Measurements from ENCODE around the gene ANKRD10.
"Not testable (repeated sequence)": the region's sequence is repeated elsewhere in the genome, so short reads cannot be mapped to it uniquely, and the experiment has no call there.

Gene ANKRD10

DNA sequence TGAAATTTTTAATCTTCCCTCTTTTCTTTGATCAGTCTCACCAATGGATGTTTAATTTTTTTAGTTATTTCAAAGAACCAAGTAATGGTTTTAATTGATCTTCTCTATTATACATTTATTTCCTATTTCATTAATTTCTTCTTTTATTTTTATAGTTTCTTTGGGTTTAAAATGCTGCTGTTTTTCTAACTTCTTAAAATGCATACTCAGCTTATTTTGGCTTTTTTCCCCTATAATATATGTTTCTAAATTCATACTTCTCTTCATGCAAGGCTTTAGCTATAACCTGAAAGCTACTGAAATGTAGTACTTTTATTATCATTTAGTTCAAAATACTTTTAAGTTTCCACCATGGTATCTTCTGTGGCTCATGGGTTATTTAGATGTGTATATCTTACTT is 53.9 kb downstream of the ANKRD10 start:
- no peak for DNase-seq

DNA sequence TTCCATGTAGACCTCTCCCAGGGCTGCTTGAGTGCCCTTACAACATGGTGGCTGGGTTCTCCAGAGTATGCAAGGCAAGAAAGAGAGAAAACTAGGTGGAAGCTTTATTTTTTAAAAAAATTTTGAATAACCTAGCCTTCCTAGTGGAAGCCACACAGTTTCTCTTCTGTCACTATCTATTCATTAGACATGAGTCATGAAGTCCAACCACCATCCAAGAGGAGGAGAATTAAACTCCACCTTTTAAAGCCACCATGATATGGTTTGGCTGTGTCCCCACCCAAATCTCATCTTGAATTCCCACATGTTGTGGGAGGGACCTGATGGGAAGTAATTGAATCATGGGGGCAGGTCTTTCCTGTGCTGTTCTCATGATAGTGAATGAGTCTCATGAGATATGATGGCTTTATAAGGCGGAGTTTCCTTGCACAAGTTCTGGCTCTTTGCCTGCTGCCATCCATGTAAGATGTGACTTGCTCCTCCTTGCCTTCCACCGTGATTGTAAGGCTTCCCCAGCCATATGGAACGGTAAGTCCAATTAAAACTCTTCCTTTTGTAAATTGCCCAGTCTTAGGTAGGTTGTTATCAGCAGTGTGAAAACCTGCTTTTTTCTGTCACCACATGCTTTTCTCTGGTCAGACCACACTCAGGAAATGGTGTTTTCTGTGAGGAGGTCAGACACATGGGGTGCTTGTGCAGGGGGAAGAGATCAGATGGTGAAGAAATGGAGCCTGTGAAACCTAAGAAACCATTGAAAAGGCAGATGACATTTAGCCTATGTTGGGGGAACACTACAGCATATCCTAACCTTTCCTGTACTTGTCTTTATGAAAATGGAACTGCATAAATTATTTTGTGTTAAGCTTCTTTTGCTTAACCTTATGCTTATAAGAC is 57.7 kb downstream of the ANKRD10 start:
- DNase-seq = no peak

DNA sequence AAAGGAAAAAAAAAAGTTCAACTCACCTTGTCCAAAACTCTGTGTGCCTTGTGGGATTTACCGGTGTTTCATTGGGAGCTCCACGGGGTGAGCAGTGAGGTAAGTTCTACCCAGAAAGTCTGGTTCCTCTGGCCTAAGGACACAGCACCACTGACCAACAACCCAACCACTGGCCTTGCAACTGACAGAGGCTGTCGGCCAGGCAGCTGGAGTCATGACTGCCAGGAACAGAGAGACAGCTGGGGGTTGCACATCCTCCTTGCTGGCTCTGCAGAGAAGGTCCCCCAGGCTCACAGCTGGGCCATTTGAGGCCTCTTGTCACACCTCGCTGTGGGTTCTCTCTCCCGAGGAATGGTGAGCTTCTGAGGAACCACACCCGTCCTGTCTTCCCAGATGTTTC is 59.5 kb downstream of the ANKRD10 start:
- DNase-seq = no peak

DNA sequence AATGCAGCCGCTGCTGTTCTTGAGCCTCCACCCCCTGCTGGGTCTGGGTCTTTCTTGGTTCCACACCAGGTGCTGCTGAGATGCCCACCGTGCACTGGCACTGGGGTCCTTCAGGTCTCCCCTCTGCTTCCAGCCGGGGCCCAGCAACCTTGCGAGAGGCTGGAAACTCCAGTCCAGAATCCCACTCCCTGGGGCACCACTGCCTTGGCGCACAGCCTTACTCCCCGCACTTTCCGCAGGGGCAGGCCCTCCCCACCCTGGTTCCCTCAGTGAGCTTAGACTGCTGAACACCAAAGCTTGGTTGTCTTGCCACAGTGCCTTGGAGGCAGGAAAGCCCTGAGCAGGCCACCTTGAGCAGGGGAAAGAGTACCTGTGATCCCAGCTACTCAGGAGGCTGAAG is 60.0 kb downstream of the ANKRD10 start:
- DNase-seq = no peak

DNA sequence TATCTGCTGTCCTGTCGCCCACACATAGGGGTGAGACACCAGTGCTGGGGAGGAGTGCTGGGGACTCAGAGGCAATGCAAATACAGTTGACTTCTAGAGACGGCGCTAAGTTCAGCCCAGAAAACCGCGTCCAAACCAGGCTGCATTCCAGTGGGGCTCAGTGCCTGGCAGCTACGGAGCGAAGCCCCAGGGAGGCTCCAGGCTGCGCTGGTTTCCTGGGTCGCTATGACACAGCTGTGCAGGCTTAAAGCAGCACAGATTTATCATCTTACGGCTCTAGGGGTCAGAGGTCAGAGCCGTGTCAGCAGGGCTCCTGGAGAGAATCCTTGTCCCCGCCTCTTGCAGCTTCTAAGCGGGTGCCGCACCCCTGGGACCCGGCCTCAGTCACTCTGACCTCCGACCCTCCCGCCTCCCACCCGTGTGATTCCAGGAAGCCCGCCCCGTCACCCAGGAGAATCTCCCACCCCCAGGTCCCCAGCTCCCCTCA is 61.6 kb downstream of the ANKRD10 start:
- no peak for DNase-seq

DNA sequence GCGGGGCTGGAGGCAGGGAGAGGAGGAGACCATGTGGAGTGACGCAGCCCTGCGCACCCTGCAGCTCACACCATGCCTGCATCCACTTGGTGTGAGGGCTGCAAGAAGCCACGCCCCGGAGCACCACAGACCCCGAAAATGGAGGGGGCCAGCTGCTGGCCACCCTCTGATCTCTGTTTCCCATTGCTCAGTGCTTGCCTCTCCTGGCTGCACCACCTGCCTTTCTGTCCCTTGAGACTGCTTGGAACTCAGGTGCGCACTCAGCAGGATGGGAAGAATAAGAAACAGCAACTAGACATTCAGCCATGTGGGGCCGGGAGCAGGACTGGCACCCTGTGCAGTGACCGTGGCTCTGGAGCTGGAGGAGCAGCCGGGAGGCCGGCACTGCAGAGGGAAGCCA is 64.0 kb downstream of the ANKRD10 start:
- no peak for DNase-seq

DNA sequence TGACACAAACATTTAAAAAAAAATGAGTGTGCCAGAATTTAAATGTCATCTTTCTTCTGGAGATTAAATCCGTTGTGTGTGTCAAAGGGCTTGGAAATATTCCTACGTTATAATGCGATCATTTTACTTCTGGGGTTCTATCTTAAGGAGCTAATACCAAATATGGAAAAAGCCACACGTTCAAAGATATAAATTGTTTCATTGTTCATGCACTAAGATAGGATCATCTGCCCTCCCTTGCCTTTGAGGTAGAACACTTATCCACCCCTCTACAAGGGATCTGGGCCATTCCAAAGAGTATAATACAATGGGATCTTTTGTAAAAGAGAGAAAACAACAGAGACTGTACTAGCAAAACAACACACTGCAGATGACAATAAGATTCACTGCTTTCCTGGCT is 64.9 kb downstream of the ANKRD10 start:
- no peak for DNase-seq

DNA sequence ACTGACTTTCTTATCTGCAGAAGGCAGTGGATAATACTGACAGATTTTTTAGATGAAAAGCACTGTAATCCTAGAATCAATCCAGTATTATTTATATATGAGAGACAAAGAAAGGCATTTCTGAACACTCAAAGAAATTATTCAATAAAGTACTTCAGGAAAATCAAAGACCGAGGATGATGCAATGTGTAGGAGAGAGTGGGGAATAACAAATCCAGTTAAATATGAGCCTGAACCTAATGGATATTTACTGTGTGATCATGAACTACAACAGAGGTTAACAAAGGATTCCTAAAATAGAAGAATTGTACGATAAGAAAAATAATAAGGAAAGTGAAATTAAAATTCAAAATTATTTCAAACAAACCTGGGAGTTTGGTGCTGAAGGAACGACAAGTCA is 69.3 kb downstream of the ANKRD10 start:
- no peak for DNase-seq

DNA sequence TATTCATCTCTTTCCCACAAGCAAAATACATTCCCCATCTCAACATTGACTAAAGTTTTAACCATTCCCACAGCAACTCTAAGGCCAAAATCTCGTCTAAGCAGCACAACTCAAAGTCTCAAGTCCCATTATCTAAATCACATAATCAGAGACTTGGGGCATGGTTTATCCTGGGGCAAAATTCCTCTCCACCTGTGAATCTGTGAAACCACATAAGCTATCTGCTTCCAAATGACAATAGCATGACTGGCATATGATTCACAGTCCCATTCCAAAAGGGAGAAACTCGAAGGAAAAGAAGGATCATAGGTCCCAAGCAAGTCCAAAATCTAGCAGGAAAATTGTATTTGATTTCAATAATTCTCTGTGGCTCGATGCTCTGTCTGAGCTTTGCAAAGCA is 73.0 kb downstream of the ANKRD10 start:
- DNase-seq = no peak

DNA sequence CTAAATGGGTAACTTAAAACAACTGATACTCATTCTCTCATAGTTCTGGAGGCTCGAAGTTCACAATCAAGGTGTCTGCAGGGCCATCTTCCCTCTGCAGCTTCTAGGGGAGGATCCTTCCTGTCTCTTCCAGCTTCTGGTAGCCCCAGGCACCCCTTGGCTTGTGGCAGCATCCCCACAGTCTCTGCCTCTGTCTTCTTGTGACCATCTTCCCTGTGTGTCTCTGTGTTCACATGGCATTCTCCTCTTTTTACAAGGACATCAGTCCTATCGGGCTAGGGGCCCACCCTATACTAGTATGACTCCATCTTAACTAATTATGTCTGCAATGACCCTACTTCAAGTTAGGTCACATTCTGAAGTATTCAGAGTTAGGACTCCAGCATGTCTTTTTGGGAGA is 73.5 kb downstream of the ANKRD10 start:
- no peak for DNase-seq

DNA sequence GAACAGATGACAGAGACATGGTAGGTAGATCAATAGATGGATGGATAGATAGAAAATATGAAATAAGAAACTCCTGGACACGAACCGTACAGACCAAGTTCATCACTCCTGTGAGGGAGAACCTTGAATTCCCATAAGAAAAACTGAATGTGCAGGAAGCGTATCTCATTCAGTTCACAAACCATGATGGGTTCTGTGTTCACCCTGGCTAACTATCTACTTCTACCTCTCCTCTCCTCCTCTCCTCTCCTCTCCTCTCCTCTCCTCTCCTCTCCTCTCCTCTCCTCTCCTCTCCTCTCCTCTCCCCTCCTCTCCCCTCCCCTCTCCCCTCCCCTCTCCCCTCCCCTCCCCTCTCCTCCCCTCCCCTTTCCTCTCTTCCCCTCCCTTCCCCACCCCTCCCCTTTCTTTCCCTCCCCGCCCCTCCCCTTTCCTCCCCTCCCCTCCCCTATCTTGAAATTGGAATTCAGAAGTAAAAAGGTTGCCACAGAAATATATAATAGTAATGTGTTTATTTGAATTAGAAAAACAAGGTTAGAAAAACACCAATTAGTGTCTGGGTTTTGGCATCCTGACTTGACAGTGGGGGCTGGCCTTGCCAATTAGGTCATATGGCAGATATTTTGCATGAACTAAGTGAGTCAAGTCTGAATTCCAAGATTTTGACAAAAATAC is 75.9 kb downstream of the ANKRD10 start:
- DNase-seq = no peak

DNA sequence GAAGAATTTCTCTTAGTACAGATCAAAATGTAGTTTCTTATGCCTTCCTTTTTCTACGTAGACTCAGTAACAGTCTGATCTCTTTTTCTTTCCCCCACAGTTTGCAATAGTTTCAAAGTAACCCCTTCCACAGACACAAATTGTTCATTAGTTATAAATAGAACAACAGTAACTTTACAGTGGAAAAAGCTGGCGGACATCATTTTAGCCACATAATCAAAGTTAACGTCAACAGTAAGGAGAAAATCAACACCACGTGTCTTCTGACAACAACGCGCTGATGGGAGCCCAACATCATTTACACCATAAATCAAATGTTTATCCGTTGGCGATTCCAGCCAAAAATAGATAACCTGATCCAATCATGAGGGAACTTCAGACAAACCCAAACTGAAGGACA is 76.8 kb downstream of the ANKRD10 start:
- no peak for DNase-seq

DNA sequence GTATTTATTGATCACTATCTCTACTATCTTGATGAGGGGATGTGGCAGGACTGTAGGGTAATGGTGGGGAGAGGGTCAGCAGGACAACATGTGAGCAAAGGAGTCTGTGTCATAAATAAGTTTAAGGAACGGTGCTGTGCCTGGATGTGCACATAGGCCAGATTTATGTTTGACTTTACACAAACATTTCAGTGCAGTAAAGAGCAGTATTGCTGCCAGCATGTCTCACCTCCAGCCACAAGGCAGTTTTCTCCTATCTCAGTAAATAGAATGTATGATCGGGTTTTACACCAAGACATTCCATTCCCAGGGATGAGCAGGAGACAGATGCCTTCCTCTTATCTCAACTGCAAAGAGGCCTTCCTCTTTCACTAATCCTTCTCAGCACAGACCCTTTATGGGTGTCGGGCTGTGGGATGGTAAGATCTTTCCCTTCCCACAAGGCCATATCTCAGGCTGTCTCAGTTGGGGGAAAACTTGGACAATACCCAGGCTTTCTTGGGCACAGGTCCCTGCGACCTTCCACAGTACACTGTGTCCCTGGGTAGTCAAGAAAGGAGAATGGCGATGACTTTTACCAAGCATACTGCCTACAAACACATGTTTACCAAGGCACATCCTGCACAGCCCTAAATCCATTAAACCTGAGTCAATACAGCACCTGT is 77.3 kb downstream of the ANKRD10 start:
- not testable (repeated sequence) for DNase-seq

DNA sequence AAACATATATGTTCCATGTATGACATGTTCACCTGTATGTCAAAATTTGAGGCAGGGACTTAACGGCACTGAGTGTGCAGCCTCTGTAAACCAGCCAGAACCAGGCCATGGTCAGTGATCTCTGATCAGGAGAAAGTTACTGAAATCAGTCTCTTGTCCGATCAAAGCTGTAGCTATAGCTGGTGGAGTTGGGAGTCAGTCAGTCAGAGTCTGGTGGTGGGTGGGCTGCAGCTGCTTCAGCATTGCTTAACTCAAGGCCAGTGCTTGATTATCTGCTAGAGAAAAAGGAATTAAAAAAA is 78.3 kb downstream of the ANKRD10 start:
- DNase-seq = no peak

DNA sequence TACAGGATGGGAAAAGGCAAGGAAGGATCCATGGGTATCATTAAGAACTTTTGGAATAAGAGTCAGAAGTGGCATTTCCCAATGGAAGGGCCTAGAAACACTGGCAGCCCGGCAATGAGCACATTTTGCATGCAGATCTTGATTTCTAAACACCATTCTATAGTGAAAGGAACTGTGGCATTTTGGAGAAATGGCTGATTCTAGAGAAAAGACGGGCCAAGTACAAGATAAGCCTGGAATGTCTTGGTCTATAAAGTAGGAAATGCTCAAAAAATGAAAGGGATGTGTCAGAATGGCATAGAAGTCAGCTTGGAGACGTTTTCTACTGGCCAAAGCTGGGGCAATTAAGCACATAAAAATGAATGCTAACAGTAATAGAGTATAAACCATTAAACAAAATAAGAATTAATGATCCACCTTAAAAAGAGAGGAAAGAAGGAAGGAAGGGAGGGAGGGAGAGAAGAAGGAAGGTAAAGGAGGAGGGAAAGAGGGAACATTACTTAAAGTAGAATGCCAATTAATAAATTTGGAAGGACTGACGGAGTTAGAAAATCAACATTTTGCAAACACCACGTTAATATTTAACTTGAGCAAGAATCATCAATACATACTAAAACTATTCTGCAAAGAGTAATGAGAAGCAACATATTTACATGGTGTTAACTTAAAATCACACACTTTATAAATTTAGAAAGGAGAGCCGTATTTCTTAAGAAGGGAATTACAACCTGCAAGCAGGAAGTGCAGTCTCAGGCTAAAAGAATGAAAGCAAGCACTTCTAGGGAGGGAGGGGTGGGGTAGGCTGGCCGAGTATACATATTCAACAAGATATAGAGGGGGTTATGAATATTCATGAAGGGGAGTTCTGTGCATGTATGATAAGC is 78.9 kb downstream of the ANKRD10 start:
- no peak for DNase-seq

DNA sequence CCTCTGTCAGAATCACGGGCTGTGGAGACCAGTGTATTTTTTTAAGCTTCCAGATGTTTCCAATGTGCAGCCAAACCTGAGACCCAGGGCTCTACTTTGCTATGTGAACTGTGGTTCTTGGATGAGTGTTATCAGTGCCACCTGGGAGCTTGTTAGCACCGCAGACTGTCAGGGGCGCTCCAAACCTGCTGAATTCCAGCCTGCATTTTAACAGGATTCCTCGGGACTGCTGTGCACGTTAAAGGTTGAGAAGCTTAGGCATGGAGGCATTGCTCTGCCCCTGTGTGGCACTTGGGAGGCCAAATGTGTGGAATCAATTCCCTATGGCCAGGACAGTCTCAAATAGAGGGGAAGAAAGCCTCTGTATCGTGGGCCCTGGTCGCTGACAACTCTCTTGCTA is 80.3 kb downstream of the ANKRD10 start:
- DNase-seq = no peak

DNA sequence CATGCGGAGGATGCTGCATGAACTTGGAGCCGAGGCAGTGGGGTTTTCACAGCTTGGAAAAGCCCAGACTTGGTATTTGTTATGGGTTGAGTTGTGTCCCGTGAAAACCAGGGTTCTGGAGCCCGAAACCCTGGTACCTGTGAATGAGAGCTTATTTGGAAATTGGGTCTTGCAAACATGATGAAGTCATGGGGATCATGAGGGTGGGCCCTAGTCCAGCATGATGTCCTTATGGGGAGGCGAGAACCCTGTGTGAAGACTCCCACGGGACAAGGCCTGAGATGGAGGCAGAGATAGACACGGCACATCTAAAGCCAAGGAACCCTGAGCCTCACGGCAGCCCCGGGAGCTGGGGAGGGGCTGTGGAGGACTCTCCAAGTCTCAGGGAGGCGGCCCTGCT is 82.3 kb downstream of the ANKRD10 start:
- no peak for DNase-seq

DNA sequence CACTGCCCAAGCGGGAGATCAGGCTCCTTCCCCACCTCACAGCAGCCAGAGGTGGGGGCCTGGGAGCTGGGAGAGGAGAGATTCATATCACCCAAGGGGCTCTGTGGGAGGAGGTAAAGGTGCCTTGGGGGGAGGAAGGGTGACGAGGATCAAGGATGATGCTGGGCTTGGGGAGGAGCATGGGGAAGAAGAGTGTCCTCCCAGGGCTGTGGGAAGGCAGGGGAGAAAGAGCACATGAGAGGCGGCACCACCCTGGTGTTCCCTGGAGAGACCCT is 82.7 kb downstream of the ANKRD10 start:
- no peak for DNase-seq

DNA sequence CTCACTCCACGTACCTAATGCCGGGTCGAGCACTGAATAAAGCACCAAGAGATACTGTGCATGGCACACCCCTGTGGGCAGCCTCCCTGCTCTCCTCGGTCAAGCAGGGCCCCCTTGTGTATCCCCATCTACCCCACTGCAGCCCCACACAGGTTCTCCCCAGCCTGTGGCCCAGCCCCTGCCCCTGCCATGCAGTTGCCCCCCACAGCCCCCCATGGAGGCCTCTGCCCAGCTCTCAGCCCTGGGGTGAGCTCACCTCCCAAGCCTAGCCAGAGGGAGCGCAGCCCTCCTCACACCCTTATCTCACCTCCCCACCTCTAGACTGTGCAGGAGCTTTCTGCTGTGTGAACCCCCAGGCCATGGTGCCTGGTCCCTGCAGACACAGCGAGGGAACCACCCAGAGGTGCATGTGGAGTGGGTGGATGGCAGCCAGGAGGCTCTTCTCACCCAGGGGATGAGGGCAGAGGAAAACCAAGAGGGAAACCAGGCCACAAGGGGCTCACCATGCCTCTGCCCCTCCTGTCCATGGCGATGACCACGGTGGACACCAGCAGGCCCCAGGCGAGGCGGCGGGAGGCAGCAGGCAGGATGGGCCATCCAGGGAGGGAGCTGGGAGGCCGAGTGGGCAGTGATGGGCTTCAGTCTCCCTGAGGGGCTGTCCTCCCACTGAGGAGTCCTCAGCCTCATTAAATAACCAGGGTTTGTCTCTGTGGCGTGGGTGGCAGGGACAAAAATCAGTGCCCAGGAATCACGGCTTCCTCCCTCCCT is 83.2 kb downstream of the ANKRD10 start:
- DNase-seq = no peak

DNA sequence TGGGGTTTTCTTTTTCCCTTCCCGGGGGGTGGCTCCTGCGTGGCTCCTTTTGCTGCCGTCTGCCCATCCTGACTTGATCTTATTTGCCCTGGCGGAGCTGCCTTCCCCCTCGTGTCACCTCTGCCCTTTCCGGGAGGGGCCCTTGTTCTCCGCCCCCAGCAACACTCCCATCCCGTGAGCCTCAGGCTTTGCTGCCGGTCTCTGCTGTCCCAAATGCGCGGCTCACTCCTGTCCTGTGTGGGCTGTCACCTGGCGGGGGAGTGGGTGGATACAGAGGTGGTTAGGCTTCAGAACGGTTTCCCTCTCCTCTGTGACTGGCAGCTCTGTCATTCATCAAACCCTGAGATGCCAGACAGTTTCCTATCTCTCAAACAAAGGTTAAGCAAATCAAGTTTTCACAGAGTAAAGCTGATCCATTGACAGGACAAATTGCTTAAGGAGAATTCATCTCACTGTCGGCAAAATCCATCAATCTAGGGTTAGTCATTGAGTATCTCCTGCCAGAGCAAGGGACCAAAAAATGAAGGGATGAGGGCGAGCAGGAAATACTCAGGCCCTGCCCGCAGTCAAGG is 84.0 kb downstream of the ANKRD10 start:
- DNase-seq = no peak

DNA sequence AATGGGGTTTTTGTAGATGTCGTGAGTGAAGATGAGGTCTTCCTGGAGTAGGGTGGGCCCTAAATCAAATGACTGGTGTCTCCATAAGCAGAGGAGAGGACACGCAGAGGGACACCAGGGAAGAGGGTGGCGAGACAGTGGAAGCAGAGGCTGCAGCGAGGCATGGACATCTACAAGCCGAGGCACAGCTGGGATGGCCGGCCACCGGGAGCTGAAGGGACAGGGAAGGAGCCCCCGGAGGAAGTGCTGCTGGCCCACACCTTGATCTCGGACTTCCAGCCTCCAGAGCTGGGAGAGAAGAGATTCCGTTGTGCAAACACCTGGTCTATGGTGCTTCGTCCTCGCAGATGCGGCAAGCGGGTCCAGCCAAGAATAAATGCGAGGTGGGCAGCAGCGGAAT is 84.5 kb downstream of the ANKRD10 start:
- DNase-seq = no peak

DNA sequence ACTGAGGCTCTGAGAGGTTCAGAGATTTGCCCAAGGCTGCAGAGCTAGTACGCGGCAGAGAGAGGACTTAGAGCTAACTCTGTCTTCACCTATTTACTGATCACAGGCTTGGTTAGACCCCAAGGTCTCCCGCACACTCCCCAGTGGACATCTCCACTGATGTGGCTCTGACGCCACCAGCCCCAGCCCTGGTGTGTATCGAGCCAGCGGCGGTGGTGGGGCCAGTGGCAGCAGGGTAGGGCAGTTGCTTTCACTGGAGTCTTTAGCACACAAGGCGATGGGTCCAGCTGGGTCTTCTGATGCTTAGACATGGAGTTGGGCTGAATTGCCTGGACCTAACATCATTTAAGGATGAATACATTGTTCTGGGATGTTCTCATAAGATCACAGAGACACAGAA is 85.4 kb downstream of the ANKRD10 start:
- DNase-seq = no peak

Data from NCI-H2029 (cell line).